ENCODE results near the gene CACNG1. TPM values are rescaled to one million over a fixed set of nuclear protein-coding genes. Genes with fewer than 3 reads are reported as not detected.

CACNG1 gene
- total RNA-seq, 1 donor from 2014 or later = 0.44 TPM

DNA sequence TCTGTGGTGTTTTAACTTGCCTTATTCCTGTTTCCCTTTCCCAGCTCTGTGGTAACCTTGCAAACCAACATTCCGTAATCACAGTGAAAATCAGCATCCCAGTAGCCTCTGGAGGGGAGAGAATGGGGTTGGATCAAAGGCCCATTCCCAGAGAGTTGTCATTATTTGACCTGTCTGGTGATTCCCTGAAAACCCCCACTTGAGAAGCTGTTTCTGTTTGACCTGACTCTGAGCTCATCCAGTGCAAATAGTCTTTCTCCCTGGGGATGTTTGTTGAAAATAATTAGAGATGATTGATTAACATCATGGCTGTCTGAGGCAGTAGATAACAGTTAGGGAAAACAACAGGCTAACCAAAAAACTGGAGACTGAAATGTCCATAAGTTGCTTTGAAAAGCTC is 3.0 kb downstream of the CACNG1 start:
- H3K4me1 Mint-ChIP-seq = no peaks in the 10 kb centered on the region
- no peaks in the 10 kb centered on the region for H3K27me3 Mint-ChIP-seq (ENCODE audit: low read depth)
- no peak for DNase-seq (ENCODE audit: low read depth, low spot score)
- no peak overlapping the region for H3K4me3 Mint-ChIP-seq
- H3K27ac Mint-ChIP-seq (ENCODE audit: unreplicated experiment) = no peak overlapping the region
- H3K36me3 Mint-ChIP-seq (ENCODE audit: low read depth) = peaks cover 2% of the 10 kb centered on the region
- TF ChIP-seq, protein P1, sequence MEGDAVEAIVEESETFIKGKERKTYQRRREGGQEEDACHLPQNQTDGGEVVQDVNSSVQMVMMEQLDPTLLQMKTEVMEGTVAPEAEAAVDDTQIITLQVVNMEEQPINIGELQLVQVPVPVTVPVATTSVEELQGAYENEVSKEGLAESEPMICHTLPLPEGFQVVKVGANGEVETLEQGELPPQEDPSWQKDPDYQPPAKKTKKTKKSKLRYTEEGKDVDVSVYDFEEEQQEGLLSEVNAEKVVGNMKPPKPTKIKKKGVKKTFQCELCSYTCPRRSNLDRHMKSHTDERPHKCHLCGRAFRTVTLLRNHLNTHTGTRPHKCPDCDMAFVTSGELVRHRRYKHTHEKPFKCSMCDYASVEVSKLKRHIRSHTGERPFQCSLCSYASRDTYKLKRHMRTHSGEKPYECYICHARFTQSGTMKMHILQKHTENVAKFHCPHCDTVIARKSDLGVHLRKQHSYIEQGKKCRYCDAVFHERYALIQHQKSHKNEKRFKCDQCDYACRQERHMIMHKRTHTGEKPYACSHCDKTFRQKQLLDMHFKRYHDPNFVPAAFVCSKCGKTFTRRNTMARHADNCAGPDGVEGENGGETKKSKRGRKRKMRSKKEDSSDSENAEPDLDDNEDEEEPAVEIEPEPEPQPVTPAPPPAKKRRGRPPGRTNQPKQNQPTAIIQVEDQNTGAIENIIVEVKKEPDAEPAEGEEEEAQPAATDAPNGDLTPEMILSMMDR (conservative IDR thresholded peaks at IDR 0.05) = no peak
- H3K9me3 Mint-ChIP-seq = peaks cover 8% of the 10 kb centered on the region

DNA sequence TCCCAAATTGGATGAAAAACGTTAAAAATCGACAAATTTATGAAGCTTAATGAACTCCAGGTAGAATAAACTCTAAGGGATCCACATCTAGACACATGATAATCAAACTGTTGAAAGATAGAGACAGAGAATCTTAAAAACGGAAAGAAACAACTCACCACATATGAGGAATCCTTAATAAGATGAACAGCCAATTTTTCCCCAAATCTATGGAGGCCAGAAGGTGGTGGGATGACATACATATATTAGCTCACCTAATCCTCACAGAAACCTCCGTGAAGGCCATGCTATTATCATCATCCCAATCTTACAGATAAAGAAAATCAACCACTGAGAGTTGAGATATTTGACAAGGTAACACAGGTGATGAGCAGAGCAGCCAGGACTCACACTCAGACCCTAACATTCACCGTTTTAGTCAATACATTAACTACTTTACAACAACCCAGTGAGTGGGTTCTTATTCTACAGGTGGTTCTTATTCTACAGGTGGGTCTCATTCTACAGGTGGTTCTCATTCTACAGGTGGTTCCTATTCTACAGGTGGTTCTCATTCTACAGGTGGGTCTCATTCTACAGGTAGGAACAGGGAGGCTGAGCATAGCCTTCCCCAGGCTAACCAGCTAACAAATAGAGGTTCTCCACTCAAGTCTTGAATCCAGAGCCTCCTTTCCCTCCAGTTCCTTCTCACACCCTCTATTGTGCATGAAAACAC is 4.8 kb downstream of the CACNG1 start:
- Mint-ChIP-seq H3K9me3 (peaks cover 8% of the 10 kb centered on the region), H3K36me3 (ENCODE audit: low read depth) (peaks cover 2% of the 10 kb centered on the region), H3K4me1 (no peaks in the 10 kb centered on the region), H3K27ac (ENCODE audit: unreplicated experiment) (no peak overlapping the region), H3K4me3 (no peak overlapping the region), H3K27me3 (ENCODE audit: low read depth) (no peaks in the 10 kb centered on the region)
- DNase-seq (ENCODE audit: low read depth, low spot score) = no peak
- TF ChIP-seq, protein P1 (conservative IDR thresholded peaks at IDR 0.05) = no peak

DNA sequence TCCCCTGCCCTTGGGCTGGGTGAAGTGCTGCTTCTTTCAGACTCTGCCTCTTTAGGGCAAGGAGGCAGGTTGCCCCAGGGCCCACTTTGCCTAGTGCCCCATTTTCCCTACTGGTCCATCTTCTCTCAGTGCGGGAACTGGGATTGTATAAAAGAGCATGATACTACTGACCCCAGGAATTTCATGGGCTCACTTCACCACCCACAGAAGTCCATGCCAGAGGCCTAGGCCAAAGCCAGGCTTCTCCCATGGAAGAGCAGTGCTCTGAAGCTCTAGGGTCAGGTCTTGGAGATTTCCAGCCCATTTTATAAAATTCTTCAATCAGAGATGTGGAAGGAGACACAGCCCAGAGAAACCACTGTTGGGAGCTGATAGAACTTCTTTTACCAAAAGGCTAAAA is 5.7 kb downstream of the CACNG1 start:
- Mint-ChIP-seq H3K4me1 (no peaks in the 10 kb centered on the region), H3K36me3 (ENCODE audit: low read depth) (peaks cover 2% of the 10 kb centered on the region), H3K4me3 (no peak overlapping the region), H3K9me3 (peaks cover 8% of the 10 kb centered on the region), H3K27ac (ENCODE audit: unreplicated experiment) (no peak overlapping the region), H3K27me3 (ENCODE audit: low read depth) (no peaks in the 10 kb centered on the region)
- TF ChIP-seq, protein P1 (conservative IDR thresholded peaks at IDR 0.05) = no peak
- no peak for DNase-seq (ENCODE audit: low read depth, low spot score)

DNA sequence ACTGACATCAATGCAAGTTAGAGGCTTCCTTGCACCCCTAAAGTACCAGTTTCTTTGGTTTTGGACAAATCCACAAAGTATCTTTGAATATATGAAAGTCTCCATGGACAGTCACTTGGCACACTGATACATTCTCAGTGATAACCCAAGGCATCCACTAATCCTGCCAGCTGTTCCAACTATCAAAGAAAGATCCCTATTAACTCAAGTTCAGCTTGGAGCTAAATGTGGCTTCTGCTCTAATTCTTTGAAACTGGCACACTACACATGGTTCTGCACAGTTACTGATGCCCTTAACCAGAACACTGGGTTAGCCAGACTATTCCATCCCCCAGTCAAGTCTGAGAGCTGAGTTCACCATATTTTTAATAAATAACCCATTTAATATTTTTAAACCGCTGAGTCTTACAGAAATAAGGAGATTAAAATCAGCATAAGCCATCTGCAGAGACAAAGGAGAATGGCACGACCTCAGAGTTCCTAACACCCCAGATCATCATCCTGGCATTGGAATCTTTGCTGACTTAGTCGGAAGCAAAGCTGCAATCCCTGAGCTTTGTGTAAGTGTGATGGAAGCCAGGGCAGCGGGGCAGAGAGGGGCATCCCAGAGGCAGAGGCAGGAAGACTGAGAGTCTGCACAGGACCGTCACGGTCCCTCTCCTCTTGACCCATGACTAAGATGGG is 6.3 kb downstream of the CACNG1 start:
- H3K4me1 Mint-ChIP-seq = no peaks in the 10 kb centered on the region
- no peak overlapping the region for H3K27ac Mint-ChIP-seq (ENCODE audit: unreplicated experiment)
- TF ChIP-seq, protein P1 (conservative IDR thresholded peaks at IDR 0.05) = no peak
- no peak overlapping the region for H3K4me3 Mint-ChIP-seq
- no peaks in the 10 kb centered on the region for H3K27me3 Mint-ChIP-seq (ENCODE audit: low read depth)
- no peak for DNase-seq (ENCODE audit: low read depth, low spot score)
- peaks cover 8% of the 10 kb centered on the region for H3K9me3 Mint-ChIP-seq
- peaks cover 2% of the 10 kb centered on the region for H3K36me3 Mint-ChIP-seq (ENCODE audit: low read depth)

DNA sequence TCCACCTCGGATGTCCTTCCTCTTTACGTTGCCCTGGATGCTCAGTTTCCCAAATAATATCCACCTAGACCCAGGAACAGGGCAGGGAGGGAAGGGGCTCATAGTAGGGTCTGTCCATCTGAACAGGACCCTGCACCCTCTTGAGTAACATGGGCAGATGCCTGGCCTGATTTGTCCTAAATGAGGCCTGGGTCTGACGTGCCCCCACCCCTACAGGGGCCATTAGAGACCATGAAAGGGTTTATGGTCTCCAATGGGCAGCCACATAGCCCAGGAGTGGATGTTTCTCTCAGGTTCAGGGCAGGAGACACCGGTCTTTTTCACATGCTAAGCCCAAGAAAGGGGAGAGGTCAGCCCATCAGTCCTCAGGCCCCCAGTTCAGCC is 6.8 kb downstream of the CACNG1 start:
- no peak for DNase-seq (ENCODE audit: low read depth, low spot score)
- no peak overlapping the region for H3K4me3 Mint-ChIP-seq
- peaks cover 2% of the 10 kb centered on the region for H3K36me3 Mint-ChIP-seq (ENCODE audit: low read depth)
- TF ChIP-seq, protein P1 (conservative IDR thresholded peaks at IDR 0.05) = no peak
- H3K9me3 Mint-ChIP-seq = peaks cover 8% of the 10 kb centered on the region
- no peaks in the 10 kb centered on the region for H3K4me1 Mint-ChIP-seq
- no peaks in the 10 kb centered on the region for H3K27me3 Mint-ChIP-seq (ENCODE audit: low read depth)
- no peak overlapping the region for H3K27ac Mint-ChIP-seq (ENCODE audit: unreplicated experiment)
